IPS-18a (cell line): Measurements from ENCODE around the gene MYO1A.
"Not testable (repeated sequence)": the region's sequence is repeated elsewhere in the genome, so short reads cannot be mapped to it uniquely, and the experiment has no call there.

ENCODE experiments used
- H3K27ac ChIP-seq: one replicate; pipeline ENCODE4 v1.5.1; 2013; ENCODE audit warnings: low read length
- H3K27me3 ChIP-seq: one replicate; pipeline ENCODE4 v1.6.1; 2013; ENCODE audit warnings: mild to moderate bottlenecking, low read length; ENCODE audit not compliant: control insufficient read depth, insufficient read depth
- H3K36me3 ChIP-seq: one replicate; pipeline ENCODE4 v1.6.1; 2013; ENCODE audit warnings: low read depth, low read length; ENCODE audit not compliant: control insufficient read depth
- H3K4me1 ChIP-seq: one replicate; pipeline ENCODE4 v1.6.1; 2013; ENCODE audit warnings: low read depth, low read length; ENCODE audit not compliant: control insufficient read depth
- H3K4me3 ChIP-seq: one replicate; pipeline ENCODE4 v1.5.1; 2013; ENCODE audit warnings: low read length
- H3K9ac ChIP-seq: one replicate; pipeline ENCODE4 v1.6.1; 2013; ENCODE audit warnings: mild to moderate bottlenecking, low read length, moderate library complexity
- H3K9me3 ChIP-seq: one replicate; pipeline ENCODE4 v1.6.1; 2013; ENCODE audit warnings: low read depth, low read length; ENCODE audit not compliant: control insufficient read depth

The MYO1A gene

GRCh38 chr12:57027011-57027804 lies 22.7 kb downstream of the MYO1A start:
- Histone ChIP-seq H3K27me3 (no peaks in the 10 kb centered on the region), H3K9ac (no peak overlapping the region), H3K9me3 (no peaks in the 10 kb centered on the region), H3K27ac (no peak overlapping the region), H3K4me1 (peaks cover 7% of the 10 kb centered on the region), H3K36me3 (no peaks in the 10 kb centered on the region), H3K4me3 (no peak overlapping the region)

GRCh38 chr12:57025196-57025595 lies 24.7 kb downstream of the MYO1A start:
- Histone ChIP-seq H3K27me3 (no peaks in the 10 kb centered on the region), H3K9me3 (no peaks in the 10 kb centered on the region), H3K4me3 (no peak overlapping the region), H3K9ac (no peak overlapping the region), H3K4me1 (peaks cover 7% of the 10 kb centered on the region), H3K27ac (no peak overlapping the region), H3K36me3 (no peaks in the 10 kb centered on the region)

GRCh38 chr12:57022324-57022723 lies 27.6 kb downstream of the MYO1A start:
- not testable (repeated sequence) for H3K9ac ChIP-seq, H3K4me1 ChIP-seq, H3K4me3 ChIP-seq, H3K27me3 ChIP-seq, H3K9me3 ChIP-seq, H3K36me3 ChIP-seq, H3K27ac ChIP-seq

GRCh38 chr12:57019983-57020719 lies 29.8 kb downstream of the MYO1A start:
- Histone ChIP-seq H3K4me1 (no peaks in the 10 kb centered on the region), H3K27ac (no peak overlapping the region), H3K36me3 (no peaks in the 10 kb centered on the region), H3K9ac (no peak overlapping the region), H3K27me3 (no peaks in the 10 kb centered on the region), H3K9me3 (no peaks in the 10 kb centered on the region), H3K4me3 (no peak overlapping the region)

- Histone ChIP-seq H3K27ac (no peak overlapping the region), H3K9ac (no peak overlapping the region), H3K27me3 (no peaks in the 10 kb centered on the region), H3K4me1 (no peaks in the 10 kb centered on the region), H3K4me3 (no peak overlapping the region), H3K9me3 (no peaks in the 10 kb centered on the region), H3K36me3 (no peaks in the 10 kb centered on the region)
These were observed 31.0 kb downstream of the MYO1A start for GRCh38 chr12:57018906-57019305.

- not testable (repeated sequence) for H3K9ac ChIP-seq, H3K9me3 ChIP-seq, H3K4me1 ChIP-seq, H3K4me3 ChIP-seq, H3K27me3 ChIP-seq, H3K27ac ChIP-seq, H3K36me3 ChIP-seq
These were observed 31.6 kb downstream of the MYO1A start for GRCh38 chr12:57018353-57018752.

- Histone ChIP-seq H3K9me3 (no peaks in the 10 kb centered on the region), H3K4me1 (no peaks in the 10 kb centered on the region), H3K4me3 (peak within 1 kb of the TSS; percentile 9), H3K36me3 (no peaks in the 10 kb centered on the region), H3K27ac (no peak within 1 kb of the TSS), H3K9ac (no peak within 1 kb of the TSS), H3K27me3 (no peaks in the 10 kb centered on the region)
These were observed 33.6 kb downstream of the MYO1A start, which contains the start of gene TAC3 for GRCh38 chr12:57016348-57016747. Gene TAC3 (minus strand): TSS chr12:57016529. CDS start chr12:57015797, 732 bp downstream.

- Histone ChIP-seq H3K27ac (no peak overlapping the region), H3K9ac (no peak overlapping the region), H3K9me3 (no peaks in the 10 kb centered on the region), H3K36me3 (no peaks in the 10 kb centered on the region), H3K27me3 (no peaks in the 10 kb centered on the region), H3K4me1 (peaks cover 23% of the 10 kb centered on the region), H3K4me3 (no peak overlapping the region)
These were observed 37.1 kb downstream of the MYO1A start for GRCh38 chr12:57012600-57013465.

GRCh38 chr12:57011438-57012424 lies 38.2 kb downstream of the MYO1A start:
- H3K27me3 ChIP-seq: no peaks in the 10 kb centered on the region
- H3K9me3 ChIP-seq: no peaks in the 10 kb centered on the region
- peaks cover 23% of the 10 kb centered on the region for H3K4me1 ChIP-seq
- H3K4me3 ChIP-seq: no peak overlapping the region
- no peak overlapping the region for H3K9ac ChIP-seq
- no peak overlapping the region for H3K27ac ChIP-seq
- no peaks in the 10 kb centered on the region for H3K36me3 ChIP-seq

GRCh38 chr12:57010627-57011247 lies 39.2 kb downstream of the MYO1A start:
- Histone ChIP-seq H3K36me3 (no peaks in the 10 kb centered on the region), H3K4me1 (peaks cover 23% of the 10 kb centered on the region), H3K4me3 (no peak overlapping the region), H3K9me3 (no peaks in the 10 kb centered on the region), H3K27ac (no peak overlapping the region), H3K27me3 (no peaks in the 10 kb centered on the region), H3K9ac (no peak overlapping the region)
